Parathyroid adenoma (tissue), 2 donors: ENCODE measurements around the gene HECW1.

Experiments used
- H2AFZ ChIP-seq: fragments of 300-600 bp; sonication (generic); one replicate; pipeline ENCODE4 v1.7.0; 2017; ENCODE audit warnings: antibody characterized with exemption, mild to moderate bottlenecking
- H3K27ac ChIP-seq: fragments of 300-600 bp; sonication (generic); one replicate; pipeline ENCODE4 v1.7.0; 2017
- H3K27me3 ChIP-seq: fragments of 300-600 bp; sonication (generic); one replicate; pipeline ENCODE4 v1.7.0; 2017; ENCODE audit warnings: low read length; ENCODE audit not compliant: control insufficient read depth, insufficient read depth
- H3K36me3 ChIP-seq: fragments of 300-600 bp; sonication (generic); one replicate; pipeline ENCODE4 v1.7.0; 2017; ENCODE audit warnings: low read length; ENCODE audit not compliant: control insufficient read depth, insufficient read depth
- H3K4me1 ChIP-seq: fragments of 300-600 bp; sonication (generic); one replicate; pipeline ENCODE4 v1.7.0; 2017; ENCODE audit warnings: control low read depth
- H3K4me2 ChIP-seq: fragments of 300-600 bp; sonication (generic); one replicate; pipeline ENCODE4 v1.7.0; 2017; ENCODE audit warnings: low read length
- H3K4me3 ChIP-seq: fragments of 300-600 bp; sonication (generic); one replicate; pipeline ENCODE4 v1.7.0; 2017; ENCODE audit warnings: low read depth, low read length
- H3K79me2 ChIP-seq: fragments of 300-600 bp; sonication (generic); one replicate; pipeline ENCODE4 v1.7.0; 2017; ENCODE audit warnings: control low read depth
- H3K9ac ChIP-seq: fragments of 300-600 bp; sonication (generic); one replicate; pipeline ENCODE4 v1.7.0; 2017; ENCODE audit warnings: mild to moderate bottlenecking
- H3K9me3 ChIP-seq: fragments of 300-600 bp; sonication (generic); one replicate; pipeline ENCODE4 v1.7.0; 2017; ENCODE audit warnings: low read length; ENCODE audit not compliant: control insufficient read depth
- TF ChIP-seq, protein P1 (sequence below): fragments of 300-600 bp; sonication (generic); IDR thresholded peaks from one replicate; pipeline ENCODE4 v1.7.0; 2017; ENCODE audit warnings: antibody characterized with exemption, mild to moderate bottlenecking
- donor health status: primary hyperparathyroidism.

Gene HECW1

DNA sequence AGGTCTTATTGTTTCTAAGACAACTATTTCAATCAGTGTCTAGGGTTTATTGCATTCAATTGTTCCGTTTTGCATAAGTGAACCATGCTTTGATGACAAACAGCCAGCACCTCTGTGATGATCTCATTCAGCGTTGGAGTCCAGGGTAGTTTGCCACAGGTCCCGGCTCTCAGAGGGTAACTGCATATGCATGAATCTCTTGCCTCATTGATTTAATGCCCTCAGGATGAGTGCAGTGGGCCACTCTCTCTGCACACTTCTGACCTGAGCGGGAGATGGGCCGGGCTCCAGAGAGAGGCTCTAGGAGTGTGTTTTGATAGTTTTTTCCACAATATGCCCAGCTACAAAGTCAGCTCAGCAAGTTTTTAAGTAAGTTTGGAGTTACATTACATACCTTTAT lies 83.9 kb downstream of the HECW1 start:
- no peak overlapping the region for H3K4me3 ChIP-seq
- TF ChIP-seq, protein P1, sequence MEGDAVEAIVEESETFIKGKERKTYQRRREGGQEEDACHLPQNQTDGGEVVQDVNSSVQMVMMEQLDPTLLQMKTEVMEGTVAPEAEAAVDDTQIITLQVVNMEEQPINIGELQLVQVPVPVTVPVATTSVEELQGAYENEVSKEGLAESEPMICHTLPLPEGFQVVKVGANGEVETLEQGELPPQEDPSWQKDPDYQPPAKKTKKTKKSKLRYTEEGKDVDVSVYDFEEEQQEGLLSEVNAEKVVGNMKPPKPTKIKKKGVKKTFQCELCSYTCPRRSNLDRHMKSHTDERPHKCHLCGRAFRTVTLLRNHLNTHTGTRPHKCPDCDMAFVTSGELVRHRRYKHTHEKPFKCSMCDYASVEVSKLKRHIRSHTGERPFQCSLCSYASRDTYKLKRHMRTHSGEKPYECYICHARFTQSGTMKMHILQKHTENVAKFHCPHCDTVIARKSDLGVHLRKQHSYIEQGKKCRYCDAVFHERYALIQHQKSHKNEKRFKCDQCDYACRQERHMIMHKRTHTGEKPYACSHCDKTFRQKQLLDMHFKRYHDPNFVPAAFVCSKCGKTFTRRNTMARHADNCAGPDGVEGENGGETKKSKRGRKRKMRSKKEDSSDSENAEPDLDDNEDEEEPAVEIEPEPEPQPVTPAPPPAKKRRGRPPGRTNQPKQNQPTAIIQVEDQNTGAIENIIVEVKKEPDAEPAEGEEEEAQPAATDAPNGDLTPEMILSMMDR, result no peak
- no peak overlapping the region for H3K27ac ChIP-seq
- no peaks in the 10 kb centered on the region for H3K4me1 ChIP-seq
- H2AFZ ChIP-seq, result no peak overlapping the region
- no peaks in the 10 kb centered on the region for H3K79me2 ChIP-seq
- no peaks in the 10 kb centered on the region for H3K36me3 ChIP-seq
- H3K9me3 ChIP-seq, result no peaks in the 10 kb centered on the region
- no peak overlapping the region for H3K4me2 ChIP-seq
- H3K27me3 ChIP-seq, result no peaks in the 10 kb centered on the region
- H3K9ac ChIP-seq, result no peak overlapping the region

DNA sequence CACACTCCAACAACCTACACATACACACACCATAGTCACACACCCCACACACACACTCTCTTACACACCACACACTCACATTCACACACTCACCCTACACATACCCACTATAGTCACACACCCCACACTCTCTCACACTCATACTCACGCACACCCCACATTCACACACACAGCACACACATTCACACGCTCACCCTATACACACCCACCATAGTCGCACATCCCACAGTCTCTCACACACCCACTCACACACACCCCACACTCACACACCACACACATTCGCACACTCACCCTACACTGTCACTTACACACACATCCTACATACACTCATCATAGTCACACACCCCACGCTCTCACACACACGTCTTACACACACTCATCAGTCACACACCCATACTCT lies 85.6 kb downstream of the HECW1 start:
- Histone ChIP-seq H3K27ac (no peak overlapping the region), H3K4me1 (no peaks in the 10 kb centered on the region), H3K36me3 (no peaks in the 10 kb centered on the region), H2AFZ (no peak overlapping the region), H3K79me2 (no peaks in the 10 kb centered on the region), H3K27me3 (no peaks in the 10 kb centered on the region), H3K4me2 (no peak overlapping the region), H3K4me3 (no peak overlapping the region), H3K9me3 (no peaks in the 10 kb centered on the region), H3K9ac (no peak overlapping the region)
- TF ChIP-seq, protein P1, result no peak

DNA sequence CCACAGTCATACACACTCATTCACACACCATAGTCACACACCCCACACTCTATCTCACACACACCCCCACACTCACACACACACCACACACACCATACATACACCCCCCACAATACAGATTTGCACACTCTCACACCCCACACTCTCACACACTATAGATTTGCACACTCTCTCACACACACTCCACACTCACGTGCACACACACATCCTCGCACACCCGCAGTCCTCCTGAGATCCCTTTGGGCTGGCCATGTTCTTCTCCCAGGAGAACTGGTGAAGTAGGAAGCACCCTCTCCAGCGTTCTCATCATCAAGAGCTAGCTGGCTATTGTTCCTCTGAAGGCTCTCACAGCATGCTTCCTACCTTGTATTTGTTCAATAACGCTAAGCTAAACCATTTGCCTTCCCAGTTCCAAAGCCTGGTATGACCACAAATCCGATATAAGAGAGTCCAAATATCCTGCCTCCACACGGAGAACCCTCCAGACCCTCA lies 86.2 kb downstream of the HECW1 start:
- H3K9ac ChIP-seq, result no peak overlapping the region
- no peaks in the 10 kb centered on the region for H3K4me1 ChIP-seq
- no peak overlapping the region for H3K27ac ChIP-seq
- no peak overlapping the region for H3K4me3 ChIP-seq
- no peak overlapping the region for H2AFZ ChIP-seq
- no peaks in the 10 kb centered on the region for H3K79me2 ChIP-seq
- no peaks in the 10 kb centered on the region for H3K9me3 ChIP-seq
- H3K36me3 ChIP-seq, result no peaks in the 10 kb centered on the region
- H3K4me2 ChIP-seq, result no peak overlapping the region
- TF ChIP-seq, protein P1, result no peak
- H3K27me3 ChIP-seq, result no peaks in the 10 kb centered on the region

DNA sequence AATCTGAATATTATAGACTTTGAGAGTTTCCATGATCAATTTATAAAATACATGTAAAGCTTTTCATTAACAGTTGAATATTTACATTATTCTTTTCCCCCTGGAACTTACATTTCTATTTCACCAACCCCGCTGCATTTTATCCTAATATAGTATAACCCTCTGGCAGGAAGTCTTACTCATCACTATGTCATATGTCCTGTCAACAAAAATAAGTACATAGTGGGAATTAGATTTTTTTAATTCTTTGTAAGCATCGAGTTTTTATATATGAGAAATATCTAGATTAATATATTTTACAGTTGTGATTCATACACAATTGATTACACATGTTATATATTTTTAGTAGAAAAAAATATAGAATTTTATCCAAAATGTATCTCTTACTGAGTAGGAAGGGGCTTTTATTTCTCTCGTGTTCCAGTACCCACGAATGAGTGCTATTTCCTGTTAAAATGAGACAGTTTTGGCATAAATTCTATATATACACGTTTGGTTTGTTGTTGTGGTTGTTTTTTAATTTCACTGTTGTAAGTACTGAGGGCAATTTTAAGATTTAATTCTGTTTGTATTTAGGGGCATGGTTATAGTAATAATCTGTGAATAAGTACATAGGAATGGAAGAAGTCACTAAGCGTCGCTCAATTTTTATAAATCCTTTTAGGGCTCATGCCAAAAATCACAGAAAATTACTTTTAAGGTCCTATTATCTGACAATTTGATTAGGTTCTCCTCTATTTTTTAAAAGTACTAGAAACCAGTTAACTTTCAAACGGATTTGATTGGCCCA lies 87.1 kb downstream of the HECW1 start:
- TF ChIP-seq, protein P1, result no peak
- Histone ChIP-seq H3K4me1 (no peaks in the 10 kb centered on the region), H3K27me3 (no peaks in the 10 kb centered on the region)

DNA sequence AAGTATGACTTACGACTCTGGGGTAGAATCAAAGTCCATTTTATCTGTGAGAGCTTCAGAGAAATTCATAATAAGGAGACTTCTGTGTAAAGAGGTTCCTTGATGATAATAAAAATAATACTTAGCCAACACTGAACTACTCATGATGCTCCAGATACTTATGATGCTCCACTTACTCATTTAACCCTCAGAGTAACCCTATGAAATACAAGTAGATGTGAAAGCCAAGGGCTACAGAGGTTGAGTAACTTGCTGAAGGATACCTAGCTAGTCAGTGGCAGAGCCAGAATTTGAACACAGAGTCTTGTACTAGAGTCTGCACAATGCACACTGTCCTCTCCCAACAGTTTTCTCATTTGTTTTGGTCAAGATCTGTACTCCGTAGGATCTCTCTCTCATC lies 89.5 kb downstream of the HECW1 start:
- Histone ChIP-seq H3K27me3 (no peaks in the 10 kb centered on the region), H2AFZ (no peak overlapping the region), H3K9me3 (no peaks in the 10 kb centered on the region), H3K36me3 (no peaks in the 10 kb centered on the region), H3K9ac (no peak overlapping the region), H3K4me2 (no peak overlapping the region), H3K79me2 (no peaks in the 10 kb centered on the region), H3K4me3 (no peak overlapping the region), H3K27ac (no peak overlapping the region), H3K4me1 (no peaks in the 10 kb centered on the region)
- TF ChIP-seq, protein P1, result no peak

More for the DNA sequence above, 87.1 kb downstream of the HECW1 start:
- Histone ChIP-seq H3K4me3 (no peak overlapping the region), H3K27ac (no peak overlapping the region), H3K9ac (no peak overlapping the region), H3K79me2 (no peaks in the 10 kb centered on the region), H3K36me3 (no peaks in the 10 kb centered on the region), H3K9me3 (no peaks in the 10 kb centered on the region), H2AFZ (no peak overlapping the region), H3K4me2 (no peak overlapping the region)
